RWPE2 (cell line): ENCODE measurements around the gene MKNK2.
A peak's percentile ranks its signal among the peaks of the same experiment; 100 is the strongest.
"Not testable (repeated sequence)": the region's sequence is repeated elsewhere in the genome, so short reads cannot be mapped to it uniquely, and the experiment has no call there.

Experiments
- ATAC-seq: fragments of 200-7000 bp; cut with Tn5 transposase; 3 replicates; pipeline ENCODE4 v1.9.1; 2021; ENCODE audit warnings: low read depth
- DNase-seq: peaks from one replicate; pipeline ENCODE4 v3.0.0-alpha.2; 2020; ENCODE audit warnings: low spot score
- H3K27ac ChIP-seq: fragments of 450-650 bp; 2 replicates; pipeline ENCODE4 v1.5.1; 2017; ENCODE audit warnings: mild to moderate bottlenecking; ENCODE audit not compliant: poor library complexity, severe bottlenecking
- H3K27me3 ChIP-seq: fragments of 250-450 bp; sonication (Bioruptor Pico); 2 replicates; pipeline ENCODE4 v1.5.1; 2021; ENCODE audit warnings: mild to moderate bottlenecking, moderate library complexity; ENCODE audit not compliant: insufficient read depth, poor library complexity, severe bottlenecking
- H3K36me3 ChIP-seq: fragments of 250-450 bp; sonication (Bioruptor Pico); 2 replicates; pipeline ENCODE4 v1.5.1; 2020; ENCODE audit warnings: low read depth, mild to moderate bottlenecking, moderate library complexity
- H3K4me1 ChIP-seq: fragments of 250-450 bp; sonication (Bioruptor Pico); 2 replicates; pipeline ENCODE4 v1.5.1; 2021; ENCODE audit warnings: mild to moderate bottlenecking, moderate library complexity; ENCODE audit not compliant: insufficient read depth, poor library complexity, severe bottlenecking
- H3K4me3 ChIP-seq: fragments of 250-450 bp; sonication (Bioruptor Pico); 2 replicates; pipeline ENCODE4 v1.5.1; 2021; ENCODE audit warnings: mild to moderate bottlenecking, moderate library complexity; ENCODE audit not compliant: severe bottlenecking
- H3K9me3 ChIP-seq: fragments of 250-450 bp; sonication (Bioruptor Pico); 2 replicates; pipeline ENCODE4 v1.5.1; 2021; ENCODE audit warnings: mild to moderate bottlenecking, moderate library complexity; ENCODE audit not compliant: severe bottlenecking
- CTCF ChIP-seq: fragments of 450-650 bp; IDR thresholded peaks from one replicate; pipeline ENCODE4 v1.5.1; 2017; ENCODE audit warnings: mild to moderate bottlenecking, moderate library complexity; ENCODE audit not compliant: poor library complexity, severe bottlenecking

Gene MKNK2

GRCh38 chr19:1990230-1991017 lies 60.6 kb downstream of the MKNK2 start:
- DNase-seq, result peak; percentile 54
- Histone ChIP-seq H3K4me1 (no peaks in the 10 kb centered on the region), H3K36me3 (peaks cover 54% of the 10 kb centered on the region), H3K9me3 (no peaks in the 10 kb centered on the region), H3K4me3 (no peak overlapping the region), H3K27me3 (no peaks in the 10 kb centered on the region), H3K27ac (no peak overlapping the region)
- no peak for TF ChIP-seq CTCF
- ATAC-seq, result no peak

DNA sequence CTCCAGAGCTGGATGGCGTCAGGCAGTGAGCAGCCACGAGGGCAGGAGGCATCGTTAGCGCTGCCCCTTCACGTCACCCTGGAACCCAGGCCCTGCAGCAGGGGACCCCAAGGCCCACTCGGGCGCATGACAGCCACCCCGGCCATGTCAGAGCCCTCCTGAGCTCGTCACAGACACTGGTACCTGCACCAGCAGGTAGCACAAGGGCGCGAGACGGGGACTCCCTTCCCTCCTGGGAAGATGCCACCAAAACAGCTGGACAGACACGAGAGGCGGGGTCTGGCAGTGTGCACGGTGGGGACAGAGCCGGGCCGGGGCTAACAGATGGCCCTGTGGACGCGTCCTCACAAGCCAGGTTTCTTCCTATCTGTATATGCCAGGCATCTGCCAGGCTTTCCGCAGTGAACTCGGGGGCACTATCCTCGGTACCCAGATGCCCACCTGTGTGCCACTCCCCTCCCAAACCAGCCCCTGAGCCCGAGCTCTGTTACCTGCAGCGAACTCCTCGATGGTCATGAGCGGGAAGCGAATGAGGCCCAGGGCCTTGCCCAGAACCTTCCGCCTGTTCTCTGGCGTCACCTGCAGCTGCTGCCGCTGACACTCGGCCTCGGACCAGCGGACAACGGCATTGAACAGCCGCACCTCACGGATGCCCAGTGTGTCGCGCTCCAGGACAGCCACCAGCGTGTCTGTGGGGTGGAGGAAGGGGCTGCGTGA lies 61.4 kb downstream of the MKNK2 start:
- H3K36me3 ChIP-seq, result peaks cover 54% of the 10 kb centered on the region
- TF ChIP-seq CTCF, result no peak

DNA sequence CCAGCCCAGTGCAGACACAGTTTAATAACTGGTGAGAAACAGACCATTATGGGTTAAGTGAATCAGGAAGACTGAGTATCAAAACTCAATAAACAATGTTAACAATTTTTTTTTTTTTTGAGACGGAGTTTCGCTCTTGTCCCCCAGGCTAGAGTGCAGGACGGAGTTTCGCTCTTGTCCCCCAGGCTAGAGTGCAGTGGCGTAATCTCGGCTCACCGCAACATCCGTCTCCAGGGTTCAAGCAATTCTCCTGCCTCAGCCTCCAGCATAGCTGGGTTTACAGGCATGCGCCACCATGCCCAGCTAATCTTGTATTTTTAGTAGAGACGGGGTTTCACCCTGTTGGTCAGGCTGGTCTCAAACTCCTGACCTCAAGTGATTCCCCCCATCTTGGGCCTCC lies 62.6 kb downstream of the MKNK2 start:
- not testable (repeated sequence) for ATAC-seq, H3K9me3 ChIP-seq, H3K27ac ChIP-seq, H3K4me1 ChIP-seq, H3K27me3 ChIP-seq, H3K4me3 ChIP-seq, DNase-seq
- peaks cover 53% of the 10 kb centered on the region for H3K36me3 ChIP-seq

More for the DNA sequence above, 61.4 kb downstream of the MKNK2 start:
- Histone ChIP-seq H3K4me1 (no peaks in the 10 kb centered on the region), H3K9me3 (no peaks in the 10 kb centered on the region), H3K27ac (no peak overlapping the region), H3K4me3 (no peak overlapping the region), H3K27me3 (no peaks in the 10 kb centered on the region)
- ATAC-seq (no peak), DNase-seq (peak; percentile 55)
